Stimulated activated CD8-positive, alpha-beta memory T cell treated with anti-CD3 and anti-CD28 coated beads, Interleukin-2, amount 100 ng/mL, for 1 hour (primary cell): ENCODE data around the gene CERS6.

Experiments
- DNase-seq, 2 donors: peaks; one replicate each; pipeline ENCODE4 v3.0.0-alpha.2; 2020; ENCODE audit warnings: low read depth in 2 of 2

Gene CERS6

DNA sequence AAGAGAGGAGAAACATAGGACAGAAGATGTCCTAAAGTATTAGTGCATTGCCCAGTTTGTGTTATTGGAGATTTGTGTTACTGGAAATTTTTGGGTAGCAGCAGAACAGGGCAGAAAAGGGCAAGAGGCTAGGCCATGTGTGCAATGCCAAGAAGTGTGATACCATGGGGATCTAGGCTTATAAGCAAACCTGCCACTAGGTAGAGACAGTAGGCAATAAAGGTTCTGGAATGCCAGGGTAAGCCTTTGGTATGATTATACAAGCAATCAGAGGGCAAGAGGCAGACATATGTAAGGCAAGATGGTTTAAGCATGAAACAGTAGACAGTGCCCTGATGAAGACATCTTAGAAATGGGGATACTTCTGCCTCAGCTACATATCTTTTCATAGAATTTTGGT lies 12.3 kb upstream of the CERS6 start:
- DNase-seq, result no peak

- no peak for DNase-seq
These were observed 10.1 kb upstream of the CERS6 start for GRCh38 chr2:168445960-168446359.

- DNase-seq, result no peak
These were observed 7.1 kb upstream of the CERS6 start for GRCh38 chr2:168448980-168449379.

- no peak for DNase-seq
These were observed 6.7 kb upstream of the CERS6 start for GRCh38 chr2:168449419-168449818.

DNA sequence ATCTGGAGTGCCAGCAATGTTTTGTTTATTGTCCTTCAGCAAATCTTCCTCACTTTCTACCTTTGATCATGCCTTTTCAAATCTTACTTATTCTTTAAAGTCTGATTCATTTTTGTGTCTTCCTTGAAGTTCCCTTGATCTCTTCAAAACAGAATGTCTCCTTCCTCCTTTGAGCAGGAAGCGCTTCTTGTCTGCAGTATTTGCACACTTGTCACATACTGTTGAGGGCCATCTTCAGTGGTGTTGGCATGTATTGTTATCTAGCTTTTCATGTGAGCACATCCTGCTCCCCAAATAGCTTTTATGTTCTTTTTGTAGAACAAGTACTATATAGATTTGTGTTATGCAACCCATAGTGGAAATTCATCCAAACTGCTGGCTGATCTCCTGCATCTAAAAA lies 5.9 kb upstream of the CERS6 start:
- no peak for DNase-seq

- DNase-seq, result no peak
These were observed 5.3 kb upstream of the CERS6 start for GRCh38 chr2:168450732-168451131.

DNA sequence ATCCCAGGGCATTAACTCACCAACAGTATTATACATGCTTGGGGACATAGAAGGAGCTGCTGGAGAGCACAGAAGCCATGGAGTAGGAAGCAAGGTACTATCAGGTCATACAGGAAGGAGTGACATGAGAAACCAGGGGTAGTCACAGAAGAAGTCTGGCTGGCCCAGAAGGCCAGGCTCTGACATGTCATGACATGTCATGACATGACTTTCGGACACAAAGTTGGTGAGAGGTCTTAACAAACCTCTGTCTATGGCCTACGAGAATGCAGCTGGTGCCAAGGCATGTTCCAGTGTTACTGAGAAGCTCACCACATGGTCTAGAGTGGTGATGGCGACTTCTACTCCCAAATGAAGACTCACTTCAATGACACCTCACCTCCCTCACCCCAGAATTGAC lies 3.3 kb upstream of the CERS6 start:
- no peak for DNase-seq

DNA sequence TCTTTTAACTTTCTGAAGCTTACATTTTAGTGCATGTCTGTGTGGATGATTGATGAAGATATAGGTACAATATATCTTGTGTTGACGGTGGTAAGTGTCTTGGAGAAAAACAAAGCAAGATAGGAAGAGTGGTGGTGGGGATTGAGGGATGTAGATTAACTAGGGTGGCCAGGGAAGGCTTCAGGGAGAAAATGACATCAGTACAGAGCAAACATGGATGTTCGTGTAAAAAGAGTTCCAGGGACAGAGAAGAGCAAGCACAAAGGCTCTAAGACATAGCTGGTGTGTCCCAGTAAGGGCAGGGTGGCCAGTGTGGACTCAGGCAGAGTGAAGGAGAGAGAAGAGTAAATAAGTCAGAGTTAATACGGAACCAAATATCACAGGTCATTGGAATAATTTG lies 2.7 kb upstream of the CERS6 start:
- no peak for DNase-seq

DNA sequence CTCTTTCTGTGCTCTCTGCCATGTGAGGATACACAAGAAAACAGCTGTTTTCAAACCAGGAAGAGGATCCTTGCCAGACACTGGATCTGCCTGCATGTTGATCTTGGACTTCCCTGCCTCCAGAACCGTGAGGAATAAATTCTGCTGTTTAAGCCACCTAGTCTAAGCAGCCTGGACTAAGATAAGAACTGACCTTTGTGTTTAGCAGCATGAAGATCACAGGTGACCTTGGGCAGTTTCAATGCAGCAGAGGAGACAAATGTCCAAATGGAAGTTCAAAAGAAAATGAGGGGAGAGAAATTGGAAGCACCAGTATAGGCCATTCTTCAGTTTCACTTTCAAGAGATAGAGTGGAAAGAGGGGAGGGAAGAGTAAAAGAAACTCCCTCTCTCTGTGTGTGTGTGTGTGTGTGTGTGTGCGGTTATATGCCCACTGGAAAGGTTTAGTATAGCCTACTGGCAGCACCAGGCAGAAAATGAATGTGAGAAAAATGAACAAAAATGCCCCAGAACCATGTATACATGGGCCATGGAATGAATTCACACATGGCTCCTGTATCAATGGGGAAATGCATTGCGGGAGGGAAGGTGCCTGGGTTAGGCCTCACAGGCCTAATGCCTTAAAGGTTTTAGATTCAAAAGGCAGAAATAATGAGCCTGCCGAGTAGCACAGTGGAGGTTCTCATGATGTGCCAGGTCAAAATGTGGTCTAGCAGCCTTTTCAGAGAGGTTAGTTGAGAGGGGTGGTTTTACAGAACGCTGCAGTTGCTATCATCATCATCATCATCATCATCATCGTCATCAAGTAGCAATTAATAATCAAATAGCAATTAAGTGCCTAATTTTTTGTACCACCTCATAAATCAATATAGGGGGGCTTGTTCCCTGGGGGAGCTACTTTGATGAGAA lies 1.1 kb upstream of the CERS6 start:
- DNase-seq, result no peak

DNA sequence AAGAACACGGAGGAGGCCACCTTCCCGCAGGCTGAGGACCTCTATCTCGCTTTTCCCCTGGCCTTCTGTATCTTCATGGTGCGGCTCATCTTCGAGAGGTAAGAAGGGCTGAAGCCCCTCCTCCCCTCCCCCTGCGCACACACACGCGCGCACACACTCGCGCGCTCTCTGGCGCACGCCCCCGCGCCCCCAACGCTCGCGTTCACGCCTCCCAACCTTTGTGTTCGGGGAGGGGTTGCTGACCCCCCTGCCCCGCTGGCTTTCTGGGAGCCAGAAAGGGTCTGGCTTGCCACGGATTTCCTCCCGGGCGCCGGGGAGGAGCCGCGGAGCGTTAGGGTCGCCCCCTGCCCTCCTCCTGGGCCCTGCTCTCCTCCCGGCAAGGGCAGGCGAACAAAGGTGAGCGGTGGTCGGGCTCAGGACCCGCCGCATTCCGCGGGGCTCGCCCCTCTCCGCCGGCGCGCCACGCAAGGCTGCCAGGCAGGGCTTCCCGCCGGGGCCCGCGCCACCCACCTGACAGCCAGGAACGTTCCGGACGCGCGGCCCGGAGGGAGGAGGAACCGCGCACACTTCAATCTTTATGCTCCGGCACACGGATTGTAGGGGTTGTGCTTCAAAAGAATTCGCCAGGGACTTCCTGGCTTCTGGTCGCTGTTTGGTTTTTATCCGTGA lies 583 bp downstream of the CERS6 start:
- DNase-seq, result no peak

GRCh38 chr2:168457190-168457895 lies 1.3 kb downstream of the CERS6 start:
- DNase-seq, result no peak

DNA sequence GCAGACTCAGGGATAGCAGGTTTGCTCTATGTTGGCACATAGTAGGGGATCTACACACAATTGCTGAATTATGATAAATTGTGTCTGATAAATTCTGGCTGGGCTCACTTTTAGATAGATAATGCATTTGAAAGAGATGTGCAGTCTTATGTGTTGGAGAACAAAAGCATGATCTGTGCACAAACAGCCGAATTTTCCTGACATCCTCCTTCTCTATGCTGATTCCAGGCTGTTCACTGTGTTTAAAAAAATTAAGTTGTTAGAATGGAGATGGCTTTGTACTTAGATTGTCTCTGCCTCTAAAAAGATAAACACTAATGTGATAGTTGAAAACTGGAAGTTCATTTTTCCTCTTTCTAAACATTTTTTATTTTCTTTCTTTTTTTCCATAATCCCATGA lies 2.1 kb downstream of the CERS6 start:
- no peak for DNase-seq

DNA sequence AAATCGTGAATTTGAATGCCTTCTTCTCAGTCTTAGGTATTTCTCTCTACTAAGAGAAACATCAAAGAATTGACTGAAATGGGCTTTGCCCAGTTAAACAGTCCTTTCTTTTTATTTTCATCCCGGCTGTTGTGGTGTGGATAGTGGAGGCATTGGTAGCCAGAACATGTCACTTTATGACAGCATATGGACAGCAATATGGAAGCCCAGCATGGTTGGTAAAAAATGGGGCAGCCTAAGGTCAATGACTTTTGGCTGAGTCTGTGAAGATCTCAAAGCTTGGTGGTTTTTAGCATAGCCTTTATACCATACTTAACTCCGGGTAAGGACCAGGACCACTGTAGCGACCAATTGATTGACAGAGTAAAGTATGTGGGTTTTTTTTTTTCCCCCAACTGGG lies 3.2 kb downstream of the CERS6 start:
- no peak for DNase-seq

GRCh38 chr2:168460571-168460970 lies 4.5 kb downstream of the CERS6 start:
- no peak for DNase-seq

DNA sequence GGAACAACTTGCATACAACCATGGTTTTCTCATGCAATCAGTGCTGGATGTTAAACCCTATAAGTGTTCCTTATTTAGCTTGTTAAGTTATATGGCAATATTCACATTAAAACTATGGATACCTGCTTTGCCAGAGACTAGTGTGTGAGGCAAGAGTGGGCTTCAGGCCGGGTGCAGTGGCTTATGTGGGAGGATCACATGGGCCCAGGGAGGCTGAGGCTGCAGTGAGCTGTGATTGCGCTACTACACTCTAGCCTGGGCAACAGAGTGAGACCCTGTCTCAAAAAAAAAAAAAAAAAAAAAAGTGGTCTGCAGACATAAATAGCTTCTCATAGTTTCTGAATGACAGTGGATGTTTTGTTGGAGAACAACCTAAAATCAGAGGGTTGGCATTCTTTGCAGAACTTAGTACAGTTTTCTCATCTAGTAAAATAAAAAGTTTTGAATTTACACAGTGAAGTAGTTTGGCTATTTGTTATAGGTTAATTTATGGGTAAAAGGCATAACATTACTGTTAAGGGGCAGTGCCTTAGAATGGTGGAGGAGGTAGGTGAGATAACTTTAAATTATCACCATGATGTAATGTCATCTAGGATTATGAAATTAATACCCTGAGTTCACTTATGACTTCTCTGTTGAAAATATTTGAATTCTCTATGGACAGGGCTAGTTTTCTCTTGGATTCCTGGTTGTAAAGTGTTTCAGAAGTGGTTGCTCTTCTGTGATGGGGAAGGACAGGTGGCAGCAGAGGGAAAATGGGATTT lies 5.3 kb downstream of the CERS6 start:
- no peak for DNase-seq

- DNase-seq, result no peak
These were observed 5.9 kb downstream of the CERS6 start for GRCh38 chr2:168461942-168462331.

DNA sequence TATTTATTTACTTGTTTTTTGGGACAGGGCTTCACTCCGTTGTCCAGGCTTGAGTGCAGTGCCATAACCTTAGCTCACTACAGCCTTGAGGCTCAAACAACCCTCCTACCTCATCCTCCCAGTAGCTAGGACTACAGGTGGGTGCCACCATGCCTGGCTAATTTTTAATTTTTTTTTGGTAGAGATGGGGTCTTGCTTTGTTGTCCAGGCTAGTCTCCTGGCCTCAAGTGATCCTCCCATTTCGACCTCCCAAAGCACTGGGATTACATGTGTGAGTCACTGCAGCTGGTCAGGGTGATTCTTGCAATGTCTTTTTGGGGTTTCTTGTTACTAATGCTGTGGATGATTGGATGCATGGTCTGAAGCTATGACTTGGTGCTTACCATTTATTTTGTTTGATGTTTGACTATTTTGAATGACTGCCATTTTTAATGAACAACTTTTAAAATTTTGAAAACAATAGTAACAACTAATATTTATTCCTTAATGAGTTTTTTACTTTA lies 6.5 kb downstream of the CERS6 start:
- DNase-seq, result no peak

- DNase-seq, result no peak
These were observed 9.5 kb downstream of the CERS6 start for GRCh38 chr2:168465594-168465993.

- DNase-seq, result no peak
These were observed 10.2 kb downstream of the CERS6 start for GRCh38 chr2:168466190-168466737.

DNA sequence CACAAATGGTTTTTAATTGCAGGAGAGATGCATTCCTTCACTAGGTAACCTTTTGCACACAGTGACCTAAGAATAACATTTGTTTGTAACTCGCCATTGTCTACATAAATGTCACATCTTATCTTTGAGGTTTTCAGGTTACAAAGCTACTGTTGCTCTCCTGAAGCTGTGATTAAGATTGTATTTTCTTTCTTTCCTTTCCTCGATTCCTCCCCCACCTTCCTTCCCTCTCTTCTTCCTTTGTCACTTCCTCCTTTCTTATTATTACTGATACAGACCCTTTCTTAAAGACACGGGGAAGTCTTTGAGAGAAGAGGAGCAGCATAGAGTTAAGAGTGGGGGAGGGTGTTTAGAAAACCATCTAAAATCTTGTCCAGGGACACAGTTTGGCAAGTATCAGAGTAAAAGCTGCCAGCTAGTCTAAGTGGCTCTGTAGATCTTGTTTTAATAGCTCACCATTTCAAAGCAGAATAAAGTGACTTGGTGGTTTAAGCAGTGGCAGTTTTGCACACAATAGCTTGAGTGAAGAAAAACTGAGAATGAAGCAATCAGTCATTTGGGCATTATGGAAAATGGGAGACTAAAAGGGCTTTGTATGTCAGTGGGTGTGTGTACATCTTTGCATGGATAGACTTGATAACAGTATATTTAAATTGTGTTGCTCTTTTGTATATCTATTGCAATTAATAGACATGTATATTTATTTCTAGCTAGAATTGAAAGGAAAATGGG lies 10.9 kb downstream of the CERS6 start:
- DNase-seq, result no peak

- no peak for DNase-seq
These were observed 11.7 kb downstream of the CERS6 start for GRCh38 chr2:168467729-168468128.
